HepG2 (cell line): ENCODE results near the gene ZNF548. TPM values are rescaled to one million over a fixed set of nuclear protein-coding genes. Genes with fewer than 3 reads are reported as not detected.

Source experiments
- ATF7 ChIP-seq, 2 experiments: fragments of 450-650 bp in 1 of 2; sonication (generic) in 1 of 2; formaldehyde crosslinking in 1 of 2; IDR thresholded peaks; 2 replicates each; pipeline versions ENCODE4 v1.4.0 to v1.6.1; 2016 to 2020; ENCODE audit warnings: antibody characterized with exemption in 1 of 2, mild to moderate bottlenecking in 1 of 2, missing genetic modification reagents in 1 of 2
- BCL3 ChIP-seq: sonication (generic); formaldehyde crosslinking; IDR thresholded peaks from 2 replicates; pipeline ENCODE4 v1.5.1; 2020; ENCODE audit warnings: mild to moderate bottlenecking, missing genetic modification reagents, moderate library complexity
- DDIT3 ChIP-seq: sonication (generic); formaldehyde crosslinking; IDR thresholded peaks from 2 replicates; pipeline ENCODE4 v1.4.0; 2020; ENCODE audit warnings: mild to moderate bottlenecking, missing genetic modification reagents
- GMEB2 ChIP-seq: IDR thresholded peaks from 2 replicates; pipeline ENCODE4 v1.6.1; 2016; ENCODE audit warnings: missing biosample characterization, missing genetic modification reagents, low read depth
- HCFC1 ChIP-seq: fragments of 150-350 bp; IDR thresholded peaks from 2 replicates; pipeline ENCODE4 v1.6.1; 2014; ENCODE audit warnings: low read depth, low read length
- KMT2A ChIP-seq: sonication (generic); formaldehyde crosslinking; IDR thresholded peaks from 2 replicates; pipeline ENCODE4 v1.4.0; 2020; ENCODE audit warnings: missing genetic modification reagents
- PAWR ChIP-seq: sonication (generic); formaldehyde crosslinking; IDR thresholded peaks from 2 replicates; pipeline ENCODE4 v1.4.0; 2020; ENCODE audit warnings: missing genetic modification reagents, mild to moderate bottlenecking, borderline replicate concordance
- RFXAP ChIP-seq: sonication (generic); formaldehyde crosslinking; IDR thresholded peaks from 2 replicates; pipeline ENCODE4 v1.4.0; 2020; ENCODE audit warnings: missing genetic modification reagents, borderline replicate concordance
- ZBTB25 ChIP-seq: IDR thresholded peaks from 2 replicates; pipeline ENCODE4 v1.6.1; 2018; ENCODE audit warnings: missing genetic modification reagents
- ZBTB40 ChIP-seq, 2 experiments: fragments of 450-650 bp in 1 of 2; sonication (generic) in 1 of 2; formaldehyde crosslinking in 1 of 2; IDR thresholded peaks; 2 replicates each; pipeline versions ENCODE4 v1.6.1 to v1.8.0; 2016 to 2022; ENCODE audit warnings: antibody characterized with exemption in 1 of 2, mild to moderate bottlenecking in 1 of 2, missing genetic modification reagents in 1 of 2
- ZFX ChIP-seq: sonication (generic); formaldehyde crosslinking; IDR thresholded peaks from 2 replicates; pipeline ENCODE4 v1.4.0; 2020; ENCODE audit warnings: mild to moderate bottlenecking, low read depth, missing genetic modification reagents, moderate library complexity
- ZNF580 ChIP-seq: IDR thresholded peaks from 2 replicates; pipeline ENCODE4 v1.6.1; 2016; ENCODE audit warnings: low read depth, borderline replicate concordance
- ZNF709 ChIP-seq: sonication (generic); formaldehyde crosslinking; IDR thresholded peaks from 2 replicates; pipeline ENCODE4 v1.5.0; 2020; ENCODE audit warnings: mild to moderate bottlenecking, missing genetic modification reagents
- ZSCAN12 ChIP-seq: sonication (generic); formaldehyde crosslinking; IDR thresholded peaks from 2 replicates; pipeline ENCODE4 v1.9.0; 2021; ENCODE audit warnings: mild to moderate bottlenecking, missing genetic modification reagents
- polyA plus RNA-seq, 8 experiments: library from polyadenylated mRNA; depleted of rRNA in 3 of 8; stranded (reverse) in 7 of 8; unstranded in 1 of 8; fragments of >200 nt; fragmentation: Illumina TruSeq in 4 of 8; extraction: Trizol in 4 of 8; gene quantifications; 2 replicates each; pipeline versions ENCODE4 v1.2.1 to v1.2.3, GENCODE V29; 2011 to 2016; ENCODE audit warnings: low read depth in 4 of 8, missing spikeins in 1 of 8, mixed read lengths in 1 of 8; ENCODE audit not compliant: insufficient read depth in 1 of 8
- total RNA-seq, 5 experiments: library from RNA; depleted of rRNA; stranded (reverse); fragments of >200 nt; fragmentation: Illumina TruSeq; extraction: Trizol; gene quantifications; 2 replicates each; pipeline ENCODE4 v1.2.3, GENCODE V29; 2016; ENCODE audit warnings: low read depth in 1 of 5

Gene ZNF548
- total and polyA plus RNA-seq, 2 of the 13 experiments (the other 11 are each of a cell fraction or from before 2014, with no cell fraction given): 19.6 to 24.9 TPM

- TF ChIP-seq KMT2A (CRISPR knock-in tag) (peak; percentile 33; the same call in 1 of the 2 replicates), ZFX (CRISPR knock-in tag) (peak; percentile 45), ZBTB40 (IDR thresholded peaks at IDR 0.05) (peak; percentile 66), ZBTB40 (CRISPR knock-in tag; IDR thresholded peaks at IDR 0.05) (peak; percentile 47; the same call in 1 of the 2 replicates), HCFC1 (peak; percentile 83), ATF7 (IDR thresholded peaks at IDR 0.05) (peak; percentile 100), ATF7 (CRISPR knock-in tag; IDR thresholded peaks at IDR 0.05) (peak; percentile 95), RFXAP (CRISPR knock-in tag) (peak; percentile 25; the same call in 1 of the 2 replicates), GMEB2 (peak; percentile 100), DDIT3 (CRISPR knock-in tag) (no peak), ZNF709 (CRISPR knock-in tag) (no peak), ZBTB25 (CRISPR knock-in tag) (peak; percentile 62), ZSCAN12 (CRISPR knock-in tag) (no peak), PAWR (CRISPR knock-in tag) (no peak), ZNF580 (CRISPR knock-in tag) (peak; percentile 81; the same call in 1 of the 2 replicates), BCL3 (CRISPR knock-in tag) (peak; percentile 77; the same call in 1 of the 2 replicates)
Observed at GRCh38 chr19:57362997-57363687, 26.5 kb upstream of the ZNF548 start, which contains the start of the genes TRAPPC2B and ZNF547 (continued).
